Measurements from ENCODE around the gene TMEM61. TPM values are rescaled to one million over a fixed set of nuclear protein-coding genes. Genes with fewer than 3 reads are reported as not detected.

The TMEM61 gene
- total RNA-seq, 1 donor, result not detected

DNA sequence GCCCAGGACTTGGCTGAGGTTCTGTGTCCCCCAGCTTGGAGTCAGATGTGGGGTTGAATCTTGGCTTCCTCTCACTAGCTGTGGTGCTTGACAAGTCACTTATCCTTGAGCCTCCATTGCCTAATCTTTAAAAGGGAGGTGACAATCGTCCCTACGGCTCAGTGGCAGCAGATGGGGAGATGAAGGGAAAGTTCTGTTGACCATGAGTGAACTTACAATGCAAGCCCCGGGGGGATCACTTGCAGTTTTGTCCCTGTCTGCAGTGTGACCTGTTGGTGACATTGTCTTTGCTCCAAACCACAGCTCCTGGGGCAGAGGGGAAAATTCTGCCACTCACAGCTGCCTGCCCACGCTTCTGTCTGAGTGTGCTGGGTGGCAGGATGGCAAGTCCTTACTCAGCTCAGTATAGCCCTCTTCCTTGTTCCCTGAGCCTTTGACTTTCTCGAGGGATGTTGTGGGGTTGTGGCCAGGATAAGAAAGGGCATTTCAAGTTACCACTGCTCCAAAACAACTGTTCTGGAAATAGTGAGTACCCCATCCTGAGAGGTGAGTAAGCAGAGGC is 60.6 kb downstream of the TMEM61 start:
- TF ChIP-seq, protein P1, sequence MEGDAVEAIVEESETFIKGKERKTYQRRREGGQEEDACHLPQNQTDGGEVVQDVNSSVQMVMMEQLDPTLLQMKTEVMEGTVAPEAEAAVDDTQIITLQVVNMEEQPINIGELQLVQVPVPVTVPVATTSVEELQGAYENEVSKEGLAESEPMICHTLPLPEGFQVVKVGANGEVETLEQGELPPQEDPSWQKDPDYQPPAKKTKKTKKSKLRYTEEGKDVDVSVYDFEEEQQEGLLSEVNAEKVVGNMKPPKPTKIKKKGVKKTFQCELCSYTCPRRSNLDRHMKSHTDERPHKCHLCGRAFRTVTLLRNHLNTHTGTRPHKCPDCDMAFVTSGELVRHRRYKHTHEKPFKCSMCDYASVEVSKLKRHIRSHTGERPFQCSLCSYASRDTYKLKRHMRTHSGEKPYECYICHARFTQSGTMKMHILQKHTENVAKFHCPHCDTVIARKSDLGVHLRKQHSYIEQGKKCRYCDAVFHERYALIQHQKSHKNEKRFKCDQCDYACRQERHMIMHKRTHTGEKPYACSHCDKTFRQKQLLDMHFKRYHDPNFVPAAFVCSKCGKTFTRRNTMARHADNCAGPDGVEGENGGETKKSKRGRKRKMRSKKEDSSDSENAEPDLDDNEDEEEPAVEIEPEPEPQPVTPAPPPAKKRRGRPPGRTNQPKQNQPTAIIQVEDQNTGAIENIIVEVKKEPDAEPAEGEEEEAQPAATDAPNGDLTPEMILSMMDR (IDR thresholded peaks at IDR 0.05; ENCODE audit: insufficient read depth, low read depth, low read length), result no peak
- no peak overlapping the region for H3K4me3 ChIP-seq (ENCODE audit: low read depth, low read length)
- no peak for DNase-seq (ENCODE audit: low read depth)

DNA sequence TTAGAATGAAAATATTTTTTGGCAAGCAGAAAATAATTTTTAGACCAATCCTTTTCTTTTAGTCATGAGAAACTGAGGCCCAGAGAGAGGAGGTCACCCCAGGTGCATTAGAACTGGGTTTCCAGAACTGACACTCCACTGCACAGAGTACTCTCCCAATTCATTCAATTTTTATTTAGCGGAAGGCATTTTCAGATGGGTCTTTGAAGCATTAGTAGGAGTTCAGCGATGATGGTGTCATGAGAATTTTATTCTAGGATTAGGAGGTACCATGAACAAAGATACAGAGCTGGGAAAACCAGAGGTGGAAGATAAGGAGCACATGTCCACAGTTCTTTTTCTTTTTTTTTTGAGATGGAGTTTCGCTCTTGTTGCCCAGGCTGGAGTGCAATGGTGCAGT is 61.2 kb downstream of the TMEM61 start:
- TF ChIP-seq, protein P1 (IDR thresholded peaks at IDR 0.05; ENCODE audit: insufficient read depth, low read depth, low read length), result no peak
- no peak for DNase-seq (ENCODE audit: low read depth)
- H3K4me3 ChIP-seq (ENCODE audit: low read depth, low read length), result no peak overlapping the region

Other genes with a start within 250 kb of the TMEM61 start
- 4.5 and 5.6 TPM in 2 replicates for gene PARS2, start 216.1 kb upstream of the TMEM61 start, total RNA-seq
- not detected in 2 replicates for gene TTC22, start 179.3 kb upstream of the TMEM61 start, total RNA-seq
- 186 and 297 TPM in 2 replicates for gene DHCR24, start 93.4 kb upstream of the TMEM61 start, total RNA-seq
- gene BSND, start 18.3 kb downstream of the TMEM61 start, total RNA-seq, result not detected in 2 replicates
- 2.6 and 9.1 TPM in 2 replicates for gene PCSK9, start 58.9 kb downstream of the TMEM61 start, total RNA-seq
- 40.6 and 44.0 TPM in 2 replicates for gene USP24, start 234.7 kb downstream of the TMEM61 start, total RNA-seq